Measurements from ENCODE around the gene NSF.

The NSF gene

GRCh38 chr17:46803544-46803943 is 213.1 kb downstream of the NSF start:
- Mint-ChIP-seq H3K36me3 (ENCODE audit: insufficient read depth) (peaks cover 2% of the 10 kb centered on the region), H3K9me3 (no peaks in the 10 kb centered on the region), H3K27ac (no peak overlapping the region), H3K27me3 (peaks cover 13 to 65% of the 10 kb centered on the region in 2 donors), H3K4me1 (ENCODE audit: low read depth in 2 of 2) (no peaks in the 10 kb centered on the region), H3K4me3 (no peak overlapping the region)
- no peak for DNase-seq
- no peak for ATAC-seq (replicated peaks)

- no peak overlapping the region for H3K27ac Mint-ChIP-seq
- H3K9me3 Mint-ChIP-seq: no peaks in the 10 kb centered on the region
- H3K4me3 Mint-ChIP-seq: no peak overlapping the region
- H3K36me3 Mint-ChIP-seq (ENCODE audit: insufficient read depth): peaks cover 2% of the 10 kb centered on the region
- no peaks in the 10 kb centered on the region for H3K4me1 Mint-ChIP-seq (ENCODE audit: low read depth in 2 of 2)
- DNase-seq: no peak
- ATAC-seq (replicated peaks): no peak
- peaks cover 9 to 57% of the 10 kb centered on the region in 2 donors for H3K27me3 Mint-ChIP-seq
These were observed 215.3 kb downstream of the NSF start for GRCh38 chr17:46805771-46806170.

Data from effector memory CD8-positive, alpha-beta T cell (primary cell).